Activated CD4-positive, alpha-beta T cell treated with anti-CD3 and anti-CD28 coated beads, Interleukin-2, amount 50 U/mL, for 4 hours (primary cell): ENCODE data around the gene HOXC11.

Experiments used
- DNase-seq, 2 experiments: peaks; one replicate each; pipeline ENCODE4 v3.0.0-alpha.2; 2020

The HOXC11 gene

DNA sequence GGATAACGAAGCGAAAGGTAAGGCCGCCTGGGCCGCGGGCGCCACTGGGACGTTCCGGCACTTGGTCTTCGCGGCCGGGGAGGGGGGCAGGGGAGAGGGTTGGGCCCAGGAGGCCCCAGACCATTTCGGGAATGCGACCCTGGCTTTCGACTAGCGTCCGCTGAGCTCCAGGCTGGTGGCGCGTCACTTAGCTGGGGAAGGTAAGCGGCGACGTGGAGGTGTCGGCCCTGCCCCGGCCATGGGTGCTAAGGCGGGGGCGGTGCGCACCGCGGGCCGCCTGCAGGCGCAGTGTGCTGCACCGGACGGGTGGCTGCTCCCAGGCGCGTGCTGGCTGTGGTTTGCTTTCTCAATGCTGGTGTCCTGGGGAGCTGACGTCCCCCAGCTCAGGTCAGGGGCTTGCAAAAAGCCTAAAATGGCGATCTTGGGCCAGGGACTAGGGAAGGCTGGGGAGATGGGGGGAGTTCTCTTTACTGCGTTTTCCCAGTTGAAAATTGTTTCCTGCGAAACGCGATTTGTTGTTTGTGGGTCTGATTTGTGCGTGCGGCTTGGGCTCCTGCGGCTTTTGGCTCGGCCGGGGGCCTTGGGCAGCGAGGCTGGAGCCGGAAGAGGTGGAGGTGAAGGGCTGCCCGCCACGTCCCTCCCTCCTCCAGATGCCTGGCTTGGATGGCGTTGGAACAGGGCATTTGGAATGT, 13.2 kb downstream of the HOXC11 start:
- no peak for DNase-seq

DNA sequence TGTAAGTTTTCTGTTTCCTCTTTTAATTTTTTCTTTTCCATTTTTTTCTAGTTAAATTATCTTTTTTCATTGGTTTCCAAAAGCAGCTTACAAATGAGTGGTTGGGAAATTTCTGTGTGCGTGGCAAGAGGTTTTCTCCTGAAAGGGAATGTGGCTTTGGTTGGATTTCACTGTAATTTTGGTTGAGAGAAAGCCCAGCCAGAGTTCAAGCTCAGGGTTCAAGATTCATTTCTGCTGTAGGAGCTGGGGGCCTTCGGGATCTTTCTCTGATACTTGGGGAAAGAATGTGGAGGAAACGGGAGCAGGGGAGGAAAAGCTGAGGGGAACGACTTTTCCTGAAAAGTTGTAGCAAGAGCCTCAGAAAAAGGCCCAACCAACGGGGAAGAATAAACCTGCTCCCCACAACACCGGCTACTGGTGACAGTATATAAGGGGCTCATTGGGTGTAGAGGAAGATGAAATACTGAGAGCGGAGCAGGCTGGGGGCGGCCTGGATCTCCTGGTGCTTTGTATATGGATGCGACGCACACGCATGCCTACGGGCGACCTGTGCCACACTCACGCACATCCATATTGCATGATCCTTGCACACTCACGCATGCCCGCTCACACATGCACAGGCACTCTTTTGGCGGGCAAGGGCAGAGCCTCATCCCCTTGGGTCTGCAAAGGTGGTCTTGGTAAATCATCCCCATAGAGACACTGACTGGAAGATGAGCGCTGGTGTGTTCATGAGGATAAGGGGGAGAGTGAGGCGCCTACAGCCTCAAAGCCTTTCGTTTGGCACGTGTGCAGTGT, 14.0 kb downstream of the HOXC11 start:
- DNase-seq: no peak

DNA sequence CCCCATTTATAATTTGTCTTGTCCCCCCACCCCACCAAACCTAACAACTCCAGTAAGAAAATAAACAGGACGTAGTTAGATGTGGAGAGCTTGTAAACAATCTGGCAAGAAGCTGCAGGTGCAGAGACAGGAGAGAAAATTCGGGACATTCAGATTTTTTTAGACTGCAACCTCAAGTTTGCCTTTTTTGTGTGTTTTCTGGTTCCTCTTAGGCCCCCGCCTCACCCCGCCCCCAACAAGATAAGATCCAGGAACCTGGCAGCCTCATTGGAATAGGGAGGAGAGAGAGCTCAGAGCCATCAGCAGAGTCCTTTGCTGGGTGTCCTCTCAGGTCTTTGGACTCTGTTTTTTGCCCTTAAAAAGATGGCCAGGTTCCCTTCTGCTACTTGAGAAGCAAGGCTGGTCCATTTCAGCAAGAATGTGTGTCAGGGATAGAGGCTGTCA, 14.9 kb downstream of the HOXC11 start:
- no peak for DNase-seq

DNA sequence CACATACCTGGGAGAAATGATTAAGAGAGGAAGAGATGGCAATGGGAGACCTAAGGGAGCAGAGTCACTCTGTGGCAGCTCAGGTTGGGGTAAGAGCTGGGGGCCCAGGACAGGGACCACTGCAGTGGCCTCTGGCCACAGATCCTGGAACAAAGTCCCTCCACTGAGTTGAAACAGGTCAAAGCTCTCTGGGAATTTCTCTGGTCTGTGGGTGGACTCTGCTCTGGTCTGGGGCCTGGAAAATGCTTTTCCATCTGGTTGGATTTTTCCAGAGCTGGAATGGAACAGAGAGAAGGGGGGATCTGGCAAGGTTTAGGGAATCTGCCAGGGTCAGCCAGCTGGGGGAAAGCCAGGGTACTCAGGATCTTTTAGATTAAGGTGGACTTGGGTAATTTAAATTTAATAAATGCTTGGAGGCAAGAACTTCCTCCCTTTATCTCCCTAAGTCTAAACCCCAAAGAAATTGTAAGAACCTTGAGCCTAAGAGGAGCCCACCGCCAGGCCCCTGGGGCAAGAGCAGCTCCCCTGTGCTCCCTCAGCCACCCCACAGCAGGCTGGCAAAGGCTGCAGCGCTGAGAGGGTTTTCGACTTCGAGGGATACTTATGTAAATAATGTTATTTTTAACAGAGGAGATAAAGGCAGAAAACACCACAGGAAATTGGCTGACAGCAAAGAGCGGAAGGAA, 15.8 kb downstream of the HOXC11 start:
- DNase-seq: no peak

DNA sequence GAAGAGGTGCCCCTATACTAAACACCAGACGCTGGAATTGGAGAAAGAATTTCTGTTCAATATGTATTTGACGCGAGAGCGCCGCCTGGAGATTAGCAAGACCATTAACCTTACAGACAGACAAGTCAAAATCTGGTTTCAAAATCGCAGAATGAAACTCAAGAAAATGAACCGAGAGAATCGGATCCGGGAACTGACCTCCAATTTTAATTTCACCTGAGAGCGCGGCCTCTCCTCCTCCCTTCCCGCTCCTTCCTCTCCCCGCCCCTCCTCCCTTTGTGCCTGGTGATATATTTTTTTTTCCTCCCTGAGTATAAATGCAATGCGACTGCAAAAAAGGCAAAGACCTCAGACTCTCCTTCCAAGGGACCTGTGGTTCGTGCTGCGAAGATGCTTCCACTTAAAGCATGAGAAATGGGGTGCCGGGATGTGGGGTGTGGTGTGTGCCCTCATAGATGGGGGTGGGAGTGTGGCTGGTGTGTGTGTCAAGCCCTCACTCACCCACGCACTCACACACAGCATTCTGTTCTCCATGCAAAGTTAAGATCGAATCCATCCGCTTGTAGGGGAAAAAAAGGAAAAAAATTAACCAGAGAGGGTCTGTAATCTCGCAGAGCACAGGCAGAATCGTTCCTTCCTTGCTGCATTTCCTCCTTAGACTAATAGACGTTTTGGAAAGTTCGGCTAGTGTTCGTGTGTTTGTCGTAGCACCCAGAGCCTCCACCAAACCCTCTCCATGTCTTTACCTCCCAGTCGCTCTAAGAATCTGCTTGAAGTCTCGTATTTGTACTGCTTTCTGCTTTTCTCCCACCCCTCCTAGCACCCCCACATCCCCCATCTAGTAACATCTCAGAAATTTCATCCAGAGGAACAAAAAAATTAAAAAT, 16.5 kb downstream of the HOXC11 start:
- DNase-seq: no peak

GRCh38 chr12:53990311-53991076, 17.6 kb downstream of the HOXC11 start:
- DNase-seq: no peak

DNA sequence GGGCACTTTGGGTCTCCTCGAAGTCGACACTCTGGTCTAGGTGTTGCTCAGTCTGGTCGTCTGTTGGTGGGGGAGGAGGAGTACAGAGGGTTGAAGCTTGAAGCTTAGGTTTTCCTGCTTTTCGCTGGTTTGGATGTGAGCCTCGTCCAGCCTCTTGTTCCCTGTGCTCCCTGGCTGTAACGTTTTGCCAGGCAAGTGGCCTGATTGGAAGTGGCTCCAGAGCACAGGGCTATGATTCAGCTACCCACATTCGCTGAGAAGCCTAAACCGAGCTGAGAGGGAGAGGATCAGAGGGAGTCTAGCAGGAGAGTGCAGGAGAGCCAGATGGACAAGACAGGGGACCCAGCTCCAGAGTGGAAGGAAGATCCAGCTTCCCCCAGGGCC, 18.1 kb downstream of the HOXC11 start:
- DNase-seq: no peak

DNA sequence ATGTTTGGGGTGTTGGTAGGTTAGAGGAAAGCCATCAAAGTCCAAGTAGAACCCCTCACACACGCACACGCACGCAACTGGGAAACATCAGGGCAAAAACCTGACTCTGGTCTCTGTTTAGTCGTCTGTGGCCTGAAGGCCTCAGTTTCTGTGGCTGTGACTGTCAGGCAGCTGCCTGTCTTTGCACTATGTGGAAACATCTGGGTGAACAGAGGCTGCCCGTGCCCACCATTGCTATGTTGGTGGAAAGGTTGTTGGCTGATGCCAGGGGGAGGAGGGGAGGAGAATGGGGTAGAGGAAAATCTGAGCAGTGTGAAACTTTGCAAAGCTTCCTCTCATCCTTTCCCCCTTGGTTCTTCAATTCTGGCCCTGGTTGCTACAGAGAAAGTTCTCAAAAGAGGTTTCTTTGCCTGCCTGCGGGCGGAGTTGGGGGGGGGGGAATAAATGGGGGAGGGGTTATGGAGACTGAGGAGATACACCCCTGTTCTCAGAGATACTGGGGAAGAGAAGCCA, 19.5 kb downstream of the HOXC11 start:
- DNase-seq: no peak

DNA sequence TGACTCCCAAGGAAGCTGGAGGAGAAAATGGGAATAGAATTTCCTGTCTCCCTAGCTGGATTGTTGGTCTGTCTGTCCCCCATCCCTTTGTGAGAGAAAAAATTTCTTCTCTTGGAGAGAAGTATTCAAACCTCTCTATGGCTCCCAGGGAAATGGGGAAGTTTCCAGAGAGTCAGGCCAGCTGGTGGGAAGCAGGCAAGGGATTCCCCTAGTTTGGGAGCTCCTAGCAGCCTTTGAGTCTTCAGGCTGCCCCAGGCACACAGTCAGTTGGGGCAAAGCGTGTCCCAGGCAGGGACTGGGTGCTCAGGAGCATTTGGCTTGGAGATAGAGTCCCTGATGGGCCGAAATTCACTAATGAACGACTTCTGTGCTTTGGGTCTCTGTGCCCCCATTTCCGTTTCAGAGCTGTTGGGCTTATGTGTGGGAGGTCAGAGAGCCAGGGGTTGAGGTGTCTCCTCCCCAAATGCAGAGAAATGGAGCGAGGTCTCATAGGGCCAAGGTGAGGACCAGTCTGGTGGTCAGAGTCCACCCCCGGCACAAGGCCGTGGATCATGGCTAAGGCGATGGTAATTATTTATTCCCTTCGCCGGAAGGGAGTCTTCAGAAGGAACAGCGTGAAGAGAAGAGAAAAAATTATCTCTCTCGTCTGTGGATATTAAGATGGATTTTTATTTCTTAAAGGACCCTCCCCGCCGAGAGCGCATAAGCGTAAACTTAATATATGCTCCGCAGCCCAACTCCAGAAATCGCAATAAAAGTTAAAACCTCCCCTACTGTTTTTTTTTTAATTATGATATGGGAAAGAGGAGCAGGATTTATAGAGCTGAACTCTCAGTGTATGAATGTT, 20.5 kb downstream of the HOXC11 start:
- DNase-seq: no peak

DNA sequence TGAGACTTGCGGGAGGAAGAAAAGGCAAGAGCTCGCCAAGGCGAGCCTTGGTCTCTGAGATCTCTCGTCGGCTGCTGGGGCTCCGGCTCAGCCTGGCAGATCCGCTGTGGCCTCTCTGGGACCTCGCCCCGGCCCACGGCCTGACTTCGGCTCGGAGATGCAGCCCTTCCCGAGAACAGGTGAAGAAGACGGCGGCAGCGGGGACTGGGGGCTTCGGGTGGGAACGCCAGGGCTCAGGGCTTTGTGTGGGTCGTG, 21.0 kb downstream of the HOXC11 start:
- DNase-seq: no peak

DNA sequence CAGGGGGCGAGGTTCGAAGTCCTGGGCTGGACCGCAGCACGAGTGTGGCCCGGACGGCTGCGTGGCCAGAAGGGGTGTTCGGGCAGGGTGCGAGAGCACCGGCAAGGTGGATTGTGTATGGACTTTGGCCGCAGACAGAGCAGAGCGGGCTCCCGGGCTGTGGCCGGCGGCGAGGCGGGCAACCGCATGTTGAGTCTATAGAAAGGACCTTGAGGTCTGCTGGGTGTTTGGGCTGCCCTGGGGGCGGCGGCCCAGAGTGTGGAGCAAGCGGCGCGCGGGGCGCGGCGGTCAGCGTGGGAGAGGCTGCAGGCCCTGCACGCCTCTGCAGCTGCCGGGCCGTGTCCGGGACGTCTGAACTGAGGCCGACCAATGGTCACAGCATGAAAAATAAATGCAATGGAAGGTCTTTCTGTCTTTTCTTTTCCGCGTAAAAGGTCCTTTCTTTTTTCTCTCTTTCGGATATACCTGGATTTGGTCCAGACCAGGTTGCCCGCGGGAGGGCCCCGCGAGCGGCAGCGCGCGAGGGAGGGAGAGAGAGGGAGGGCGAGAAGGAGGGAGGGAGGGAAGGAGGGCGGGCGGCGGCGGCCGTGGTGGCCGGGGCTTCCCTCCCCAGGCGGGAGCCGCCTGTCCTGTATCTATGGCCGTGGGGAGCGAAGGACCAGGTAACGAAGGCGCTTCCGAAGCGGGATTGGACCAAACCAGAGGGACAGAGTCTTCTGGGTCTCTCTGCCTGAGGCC, 21.5 kb downstream of the HOXC11 start:
- DNase-seq: no peak

- DNase-seq: no peak
These were observed 22.1 kb downstream of the HOXC11 start for GRCh38 chr12:53995002-53995377.

DNA sequence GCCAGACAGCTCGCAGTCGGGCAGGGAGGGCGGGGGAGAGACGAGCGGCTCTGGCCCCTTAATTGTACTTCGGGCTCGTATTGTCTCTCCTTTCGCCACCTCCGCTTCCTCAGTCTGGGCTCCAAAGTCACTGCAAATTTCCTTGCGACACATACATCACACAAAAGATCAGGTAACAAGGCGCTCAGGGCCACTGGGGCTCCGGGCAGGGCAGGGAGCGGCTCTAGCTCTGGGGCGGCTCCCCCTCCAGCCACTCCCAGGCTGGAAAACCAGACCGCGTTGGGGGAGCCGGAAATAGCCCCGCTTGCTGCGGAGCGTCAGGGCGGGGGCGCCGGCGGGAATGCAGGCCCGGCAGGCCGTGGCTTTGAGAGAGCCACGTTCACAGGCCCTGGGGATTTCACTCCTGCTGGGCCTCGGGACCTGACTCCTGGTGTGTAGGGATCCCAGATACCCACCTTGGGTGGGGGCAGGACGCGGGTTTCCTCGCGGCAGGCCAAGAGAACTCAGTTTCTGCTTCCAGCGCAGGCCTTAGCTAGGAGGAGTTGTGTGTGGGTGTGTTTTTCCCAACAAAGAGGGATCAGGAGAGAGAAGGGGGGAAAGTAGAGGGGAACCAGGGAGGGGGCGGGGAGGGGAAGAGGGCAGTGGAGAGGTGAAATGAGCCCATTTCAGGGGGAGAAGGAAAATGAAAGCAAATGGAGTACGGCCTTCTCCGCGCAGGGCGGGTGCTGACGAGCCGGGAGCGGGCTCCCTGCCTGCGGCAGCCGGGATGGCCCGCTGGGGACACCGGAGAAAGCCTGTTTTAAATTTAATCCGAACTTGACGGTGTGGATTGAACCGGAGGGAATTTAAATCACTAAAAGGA, 22.7 kb downstream of the HOXC11 start:
- no peak for DNase-seq

DNA sequence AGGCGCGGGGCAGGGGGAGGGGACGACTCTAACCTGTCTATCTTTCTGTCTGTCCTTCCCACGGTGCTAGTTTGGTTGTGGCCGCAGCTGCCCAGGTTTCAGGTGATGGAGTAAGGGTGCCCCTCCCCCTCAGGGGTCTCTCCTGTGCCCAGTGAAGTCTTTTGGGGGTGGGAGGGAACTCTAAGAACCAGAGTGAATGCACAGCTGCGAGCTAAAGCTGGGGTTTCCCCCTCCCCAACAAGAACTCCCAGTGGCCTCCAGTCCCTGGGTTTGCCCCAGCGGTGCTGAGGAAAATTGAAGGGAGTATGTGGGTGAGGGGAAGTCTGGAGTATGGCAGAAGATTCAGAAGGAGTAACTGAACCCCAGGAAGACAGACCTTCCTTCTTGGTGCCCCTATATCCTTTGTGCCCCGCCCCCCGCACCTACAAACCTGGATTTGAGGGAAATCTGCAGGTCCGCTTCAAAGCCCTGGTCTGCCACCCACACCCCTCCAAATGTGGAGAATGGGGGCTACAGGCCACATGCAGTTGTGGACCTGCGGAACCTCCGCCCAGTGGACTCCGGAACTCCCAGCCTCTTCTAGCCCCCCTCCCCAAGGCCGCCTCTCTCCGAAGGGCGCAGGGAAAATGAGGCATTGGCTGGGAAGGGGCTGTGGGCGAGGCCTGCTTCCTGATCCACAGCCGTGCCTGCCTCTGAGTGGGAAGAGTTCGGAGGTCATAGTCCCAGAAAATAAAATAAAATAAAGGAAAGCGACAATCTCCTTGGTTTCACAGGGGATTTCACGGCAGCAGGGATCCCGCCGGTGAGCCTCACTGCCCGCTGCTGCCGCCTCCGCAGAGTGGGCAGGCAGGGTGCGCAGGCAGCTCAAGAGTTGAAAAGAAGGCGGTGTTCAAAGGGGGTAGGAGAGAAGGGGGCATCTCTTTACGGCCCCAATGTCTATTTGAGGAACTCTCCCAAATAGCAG, 23.6 kb downstream of the HOXC11 start:
- DNase-seq: no peak

DNA sequence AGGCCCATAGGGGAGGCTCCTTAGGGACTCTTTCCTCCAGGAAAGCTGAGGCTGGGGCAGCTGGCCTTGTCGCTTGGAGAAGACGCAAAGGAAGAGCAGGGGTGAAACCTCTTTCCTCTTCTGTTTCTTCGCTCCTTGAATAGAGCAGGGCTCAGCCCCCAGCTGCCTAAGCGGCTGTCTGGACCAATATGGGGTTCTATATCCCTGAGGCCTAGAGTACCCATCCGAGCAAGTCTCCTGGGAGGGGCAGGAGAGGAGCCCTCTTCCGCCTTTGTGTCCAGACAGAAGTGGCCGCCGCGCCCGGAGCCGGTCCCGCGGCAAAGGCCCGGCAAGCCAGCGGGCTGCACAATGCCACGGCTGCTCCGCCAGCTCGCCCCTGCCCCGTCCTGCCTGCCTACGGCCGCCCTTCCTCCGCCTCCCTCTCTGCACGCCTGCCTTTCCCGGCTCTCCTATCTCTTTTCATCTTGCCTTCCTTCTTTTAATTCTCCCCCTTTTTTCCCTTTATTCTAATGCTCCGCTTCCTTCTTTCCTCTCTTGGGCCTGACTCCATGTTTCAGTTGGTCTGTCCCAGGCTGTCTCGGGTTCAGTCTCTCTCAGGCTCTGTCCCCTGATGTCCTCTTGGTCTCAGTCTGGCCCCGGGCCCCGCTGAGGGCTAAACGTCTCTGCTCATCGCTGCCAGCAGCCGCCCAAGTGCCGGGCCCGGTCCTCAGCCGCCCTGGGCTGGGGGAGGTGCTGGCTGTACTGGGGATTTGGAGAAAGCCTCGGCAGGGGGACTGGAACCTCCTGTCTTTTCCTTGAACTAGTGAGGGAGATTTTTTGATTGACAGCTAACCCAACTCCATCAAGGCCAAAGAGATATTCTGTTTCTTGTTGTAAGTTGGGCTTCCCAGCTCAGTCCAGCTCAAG, 24.5 kb downstream of the HOXC11 start:
- DNase-seq: no peak

- no peak for DNase-seq
These were observed 25.4 kb downstream of the HOXC11 start for GRCh38 chr12:53998110-53998899.
